Neural cell (in vitro differentiated cells): ENCODE data around the gene PLXDC1.

ENCODE experiments used
- EZH2 ChIP-seq: fragments of 200-600, 300-800 bp; shearing (Covaris generic), sonication (generic); IDR thresholded peaks from 2 replicates; pipeline ENCODE4 v1.6.1; 2014; ENCODE audit warnings: antibody characterized with exemption, low read length, borderline replicate concordance, mild to moderate bottlenecking; ENCODE audit not compliant: insufficient read depth, poor library complexity, severe bottlenecking
- POLR2AphosphoS5 ChIP-seq: IDR thresholded peaks from 2 replicates; pipeline ENCODE4 v1.6.1; 2012
- TF ChIP-seq, protein P1 (sequence below): fragments of 450-650 bp; IDR thresholded peaks from 2 replicates; pipeline ENCODE4 v1.5.1; 2014; ENCODE audit warnings: antibody characterized with exemption, mild to moderate bottlenecking, moderate library complexity; ENCODE audit not compliant: poor library complexity, severe bottlenecking

GRCh38 chr17:39026980-39027451 is 124.4 kb downstream of the PLXDC1 start:
- no peak for TF ChIP-seq POLR2AphosphoS5
- TF ChIP-seq, protein P1, sequence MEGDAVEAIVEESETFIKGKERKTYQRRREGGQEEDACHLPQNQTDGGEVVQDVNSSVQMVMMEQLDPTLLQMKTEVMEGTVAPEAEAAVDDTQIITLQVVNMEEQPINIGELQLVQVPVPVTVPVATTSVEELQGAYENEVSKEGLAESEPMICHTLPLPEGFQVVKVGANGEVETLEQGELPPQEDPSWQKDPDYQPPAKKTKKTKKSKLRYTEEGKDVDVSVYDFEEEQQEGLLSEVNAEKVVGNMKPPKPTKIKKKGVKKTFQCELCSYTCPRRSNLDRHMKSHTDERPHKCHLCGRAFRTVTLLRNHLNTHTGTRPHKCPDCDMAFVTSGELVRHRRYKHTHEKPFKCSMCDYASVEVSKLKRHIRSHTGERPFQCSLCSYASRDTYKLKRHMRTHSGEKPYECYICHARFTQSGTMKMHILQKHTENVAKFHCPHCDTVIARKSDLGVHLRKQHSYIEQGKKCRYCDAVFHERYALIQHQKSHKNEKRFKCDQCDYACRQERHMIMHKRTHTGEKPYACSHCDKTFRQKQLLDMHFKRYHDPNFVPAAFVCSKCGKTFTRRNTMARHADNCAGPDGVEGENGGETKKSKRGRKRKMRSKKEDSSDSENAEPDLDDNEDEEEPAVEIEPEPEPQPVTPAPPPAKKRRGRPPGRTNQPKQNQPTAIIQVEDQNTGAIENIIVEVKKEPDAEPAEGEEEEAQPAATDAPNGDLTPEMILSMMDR: no peak
- TF ChIP-seq EZH2: no peak
